ENCODE data around the gene LMAN1L.

DNA sequence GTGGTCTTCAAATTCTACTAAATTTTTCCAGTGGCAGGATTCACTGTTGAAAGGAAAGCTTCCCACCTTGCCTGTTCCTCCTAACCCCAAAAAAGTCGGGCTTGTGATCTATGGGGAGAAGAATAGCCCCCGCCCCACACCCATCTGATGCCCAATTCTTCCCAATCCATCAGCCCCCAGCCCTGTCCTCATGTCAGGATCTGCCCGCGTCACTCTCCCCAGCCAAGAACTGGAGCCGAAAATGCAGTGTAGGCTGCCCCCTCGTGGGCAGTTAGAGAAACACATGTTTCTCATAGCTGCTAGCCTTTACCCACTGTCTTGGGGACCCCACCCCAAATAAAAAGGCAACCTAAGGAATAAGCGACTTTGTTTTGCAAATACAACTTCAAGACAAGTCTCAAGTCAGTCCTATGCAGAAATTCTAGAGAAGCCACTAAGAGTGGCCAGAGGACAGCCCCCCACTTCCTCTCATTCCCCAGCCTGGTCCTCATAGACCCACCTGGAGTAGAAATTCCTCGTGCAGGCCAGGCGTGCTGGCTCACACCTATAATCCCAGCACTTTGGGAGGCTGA, 43.8 kb upstream of the LMAN1L start:
- TF ChIP-seq, protein P1, sequence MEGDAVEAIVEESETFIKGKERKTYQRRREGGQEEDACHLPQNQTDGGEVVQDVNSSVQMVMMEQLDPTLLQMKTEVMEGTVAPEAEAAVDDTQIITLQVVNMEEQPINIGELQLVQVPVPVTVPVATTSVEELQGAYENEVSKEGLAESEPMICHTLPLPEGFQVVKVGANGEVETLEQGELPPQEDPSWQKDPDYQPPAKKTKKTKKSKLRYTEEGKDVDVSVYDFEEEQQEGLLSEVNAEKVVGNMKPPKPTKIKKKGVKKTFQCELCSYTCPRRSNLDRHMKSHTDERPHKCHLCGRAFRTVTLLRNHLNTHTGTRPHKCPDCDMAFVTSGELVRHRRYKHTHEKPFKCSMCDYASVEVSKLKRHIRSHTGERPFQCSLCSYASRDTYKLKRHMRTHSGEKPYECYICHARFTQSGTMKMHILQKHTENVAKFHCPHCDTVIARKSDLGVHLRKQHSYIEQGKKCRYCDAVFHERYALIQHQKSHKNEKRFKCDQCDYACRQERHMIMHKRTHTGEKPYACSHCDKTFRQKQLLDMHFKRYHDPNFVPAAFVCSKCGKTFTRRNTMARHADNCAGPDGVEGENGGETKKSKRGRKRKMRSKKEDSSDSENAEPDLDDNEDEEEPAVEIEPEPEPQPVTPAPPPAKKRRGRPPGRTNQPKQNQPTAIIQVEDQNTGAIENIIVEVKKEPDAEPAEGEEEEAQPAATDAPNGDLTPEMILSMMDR (optimal IDR thresholded peaks at IDR 0.05 in 1 of 3, IDR thresholded peaks at IDR 0.05 in 1 of 3, conservative IDR thresholded peaks at IDR 0.05 in 1 of 3; ENCODE audit: extremely low read depth in 1 of 3, insufficient read depth in 2 of 3, low read length in 3 of 3), result peak; percentile 71 to 91 (median 82)
- TF ChIP-seq EZH2 (IDR thresholded peaks at IDR 0.05; ENCODE audit: low read length), result no peak
